Thymus (tissue), 11 donors: ENCODE results near the gene GOLGA7B. TPM values are rescaled to one million over a fixed set of nuclear protein-coding genes. Genes with fewer than 3 reads are reported as not detected.
"Not testable (repeated sequence)": the region's sequence is repeated elsewhere in the genome, so short reads cannot be mapped to it uniquely, and the experiment has no call there.

Experiments
- DNase-seq, 9 donors: peaks; one replicate each; pipeline ENCODE4 v3.0.0-alpha.2; 2013; ENCODE audit warnings: low spot score in 9 of 9, low read depth in 6 of 9, missing footprints in 1 of 9
- H3K27ac ChIP-seq, 2 donors: one replicate each; pipeline ENCODE4 v1.5.1; 2013; ENCODE audit warnings: control low read depth in 1 of 2, low read depth in 1 of 2, low read length in 1 of 2, mild to moderate bottlenecking in 1 of 2, moderate library complexity in 1 of 2
- H3K27me3 ChIP-seq, 2 donors: one replicate each; pipeline ENCODE4 v1.5.1; 2013; ENCODE audit warnings: low read length in 1 of 2; ENCODE audit not compliant: control insufficient read depth in 2 of 2, insufficient read depth in 1 of 2
- H3K36me3 ChIP-seq, 2 donors: one replicate each; pipeline ENCODE4 v1.5.1; 2013; ENCODE audit warnings: low read length in 1 of 2, mild to moderate bottlenecking in 1 of 2, moderate library complexity in 1 of 2; ENCODE audit not compliant: control insufficient read depth in 2 of 2, insufficient read depth in 2 of 2
- H3K4me1 ChIP-seq, 2 donors: one replicate each; pipeline ENCODE4 v1.5.1; 2013; ENCODE audit warnings: low read length in 2 of 2; ENCODE audit not compliant: control insufficient read depth in 2 of 2, insufficient read depth in 2 of 2
- H3K4me3 ChIP-seq, 2 donors: one replicate each; pipeline ENCODE4 v1.5.1; 2013; ENCODE audit warnings: low read length in 2 of 2, control low read depth in 1 of 2, mild to moderate bottlenecking in 1 of 2
- H3K9me3 ChIP-seq, 2 donors: one replicate each; pipeline ENCODE4 v1.5.1; 2013; ENCODE audit warnings: low read length in 1 of 2, mild to moderate bottlenecking in 1 of 2; ENCODE audit not compliant: control insufficient read depth in 2 of 2, insufficient read depth in 1 of 2
- WGBS: extraction: QIAGEN DNeasy Blood & Tissue Kit; methylation state at CpG from one replicate; pipeline ENCODE4 v1.1.7; 2013; 5-methylcytosine and 5-hydroxymethylcytosine counted together
- polyA plus RNA-seq: library from polyadenylated mRNA; stranded (reverse); fragments of 200-250 nt; gene quantifications from one replicate; pipeline ENCODE4 v1.2.3, GENCODE V29; 2013
- total RNA-seq: library from RNA; stranded (reverse); fragments of 120-200 nt; gene quantifications from one replicate; pipeline ENCODE4 v1.2.4, GENCODE V29; 2013
- donor health status: healthy.

The GOLGA7B gene
- total and polyA plus RNA-seq, 2 donors, result 0.52 to 0.96 TPM

DNA sequence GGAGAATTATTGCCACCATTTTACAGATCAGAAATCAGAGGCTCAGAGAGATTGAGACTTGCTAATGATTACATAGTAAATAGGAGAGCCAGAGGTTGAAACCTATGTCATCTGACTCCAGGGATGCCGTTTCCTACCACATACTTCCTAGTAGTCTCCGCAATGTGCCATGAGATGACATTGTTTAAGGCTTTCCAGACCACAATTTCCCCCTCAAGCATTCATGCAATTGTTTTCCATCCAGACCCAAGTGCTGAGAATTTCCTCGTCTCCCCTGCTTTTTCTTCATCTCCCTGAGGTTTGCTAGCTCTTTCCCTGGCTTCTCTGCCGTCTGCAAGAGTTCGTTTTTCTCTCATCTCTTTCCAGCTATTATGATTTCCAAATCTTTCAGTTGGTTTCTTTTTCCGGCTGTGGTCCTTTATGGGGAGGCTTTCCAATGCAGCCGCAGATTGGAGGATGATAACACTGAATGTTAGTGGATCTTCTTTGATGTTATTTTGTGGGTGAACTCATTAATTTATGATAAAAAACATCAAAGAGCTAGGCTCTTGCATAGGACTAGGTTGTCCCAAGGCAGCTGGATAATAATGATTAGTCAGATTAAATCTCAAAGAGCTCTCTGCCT, 6.9 kb upstream of the GOLGA7B start:
- WGBS, result 8% methylated on average over 7 of the region's 7 CpGs
- Histone ChIP-seq H3K4me3 (no peak overlapping the region), H3K27ac (no peak overlapping the region), H3K9me3 (no peaks in the 10 kb centered on the region), H3K4me1 (no peaks in the 10 kb centered on the region), H3K36me3 (no peaks in the 10 kb centered on the region), H3K27me3 (no peaks in the 10 kb centered on the region)
- DNase-seq, result no peak

DNA sequence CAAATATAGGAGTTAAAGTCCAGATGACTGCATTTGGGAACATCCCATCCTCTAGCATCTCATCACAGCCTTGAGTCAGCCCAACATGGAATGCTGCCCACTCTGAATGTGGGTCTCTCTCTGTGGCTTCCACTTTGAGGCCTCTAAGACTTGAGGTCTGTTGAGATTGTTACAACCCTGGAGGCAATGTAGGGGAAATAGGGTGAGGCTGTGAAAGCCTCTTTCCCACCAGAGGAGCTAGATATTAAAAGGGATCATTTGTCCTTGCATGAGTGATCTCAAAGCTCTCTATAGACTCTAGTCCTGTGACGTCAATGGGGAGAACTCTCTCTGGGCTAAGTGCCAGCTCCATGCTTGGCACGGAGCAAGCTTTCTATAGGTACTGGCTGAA, 6.4 kb upstream of the GOLGA7B start:
- DNase-seq, result no peak
- WGBS, result 53% methylated on average over 2 of the region's 2 CpGs
- Histone ChIP-seq H3K27me3 (no peaks in the 10 kb centered on the region), H3K4me3 (no peak overlapping the region), H3K27ac (no peak overlapping the region), H3K4me1 (no peaks in the 10 kb centered on the region), H3K36me3 (no peaks in the 10 kb centered on the region), H3K9me3 (no peaks in the 10 kb centered on the region)

DNA sequence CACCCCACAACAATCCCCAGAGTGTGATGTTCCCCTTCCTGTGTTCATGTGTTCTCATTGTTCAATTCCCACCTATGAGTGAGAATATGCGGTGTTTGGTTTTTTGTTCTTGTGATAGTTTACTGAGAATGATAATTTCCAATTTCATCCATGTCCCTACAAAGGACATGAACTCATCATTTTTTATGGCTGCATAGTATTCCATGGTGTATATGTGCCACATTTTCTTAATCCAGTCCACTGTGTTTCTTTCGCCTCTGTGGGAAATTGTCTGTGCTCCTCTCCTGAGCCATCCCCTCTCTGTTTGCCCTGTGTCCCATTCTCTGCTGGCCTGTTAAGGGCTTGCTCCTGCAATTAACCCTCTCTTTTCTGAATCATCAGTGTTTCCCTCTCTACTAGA, 5.7 kb upstream of the GOLGA7B start:
- H3K36me3 ChIP-seq, H3K4me3 ChIP-seq, DNase-seq, H3K9me3 ChIP-seq, H3K4me1 ChIP-seq, H3K27me3 ChIP-seq, H3K27ac ChIP-seq: not testable (repeated sequence)
- 95% methylated on average over 1 of the region's 2 CpGs for WGBS

DNA sequence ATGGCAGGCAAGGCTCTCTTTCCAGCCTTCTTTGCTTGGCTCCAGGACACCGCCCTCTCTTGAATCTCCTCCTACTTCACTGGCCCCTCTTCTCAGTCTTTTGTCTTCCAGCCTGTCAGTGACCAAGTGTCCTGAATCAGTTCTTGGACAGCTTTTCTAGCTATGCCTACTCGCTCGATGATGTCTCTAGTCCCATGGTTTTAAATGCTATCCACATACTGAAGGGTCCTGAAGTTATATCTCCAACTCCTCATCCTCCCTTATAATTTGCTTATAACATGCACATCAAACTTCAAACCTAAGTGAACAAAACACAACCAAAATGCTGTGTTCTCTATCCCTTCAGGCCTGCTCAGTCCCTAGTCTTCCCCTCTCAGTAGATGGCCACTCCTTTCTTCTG, 5.0 kb upstream of the GOLGA7B start:
- Histone ChIP-seq H3K27ac (no peak overlapping the region), H3K36me3 (no peaks in the 10 kb centered on the region), H3K4me1 (peaks cover 0 to 6% of the 10 kb centered on the region in 2 donors), H3K9me3 (no peaks in the 10 kb centered on the region), H3K27me3 (peaks cover 0 to 11% of the 10 kb centered on the region in 2 donors), H3K4me3 (no peak overlapping the region)
- no peak for DNase-seq
- 97% methylated on average over 3 of the region's 3 CpGs for WGBS

DNA sequence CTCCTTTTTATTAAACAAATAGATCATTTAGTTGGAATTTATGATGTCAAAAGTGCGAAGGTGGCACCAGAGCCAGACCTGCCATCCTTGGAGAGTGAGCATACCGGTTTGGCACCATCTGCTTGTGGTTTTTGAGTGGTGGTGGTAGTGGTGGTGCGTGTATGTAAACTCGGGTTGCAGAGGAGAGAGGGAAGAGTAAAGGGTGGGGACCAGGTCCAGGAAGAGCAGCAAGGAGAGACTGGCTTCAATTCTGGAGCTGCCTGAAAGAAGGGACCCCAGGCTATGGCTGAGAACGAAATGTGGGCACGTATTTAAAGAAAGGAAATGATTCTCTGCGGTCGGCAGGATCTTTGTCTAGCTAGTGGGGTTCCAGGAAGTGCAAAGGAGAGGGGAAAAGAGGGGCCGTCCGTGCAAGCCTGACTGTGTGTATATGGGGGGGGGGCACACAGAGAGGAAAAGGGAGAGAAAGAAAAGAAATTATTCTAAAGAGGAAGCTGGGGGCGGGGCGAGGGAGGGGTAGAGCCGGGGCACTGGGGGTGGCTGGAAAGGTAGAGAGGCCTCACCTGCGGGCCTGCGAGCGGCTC, 448 bp upstream of the GOLGA7B start:
- Histone ChIP-seq H3K27me3 (peaks cover 3 to 45% of the 10 kb centered on the region in 2 donors), H3K4me1 (peaks cover 2 to 23% of the 10 kb centered on the region in 2 donors), H3K36me3 (no peaks in the 10 kb centered on the region), H3K27ac (no peak overlapping the region), H3K9me3 (no peaks in the 10 kb centered on the region), H3K4me3 (peak overlapping the region; percentile 48 to 61)
- 4% methylated on average over 16 of the region's 16 CpGs for WGBS
- DNase-seq, result peak in 3 of 9 donors; percentile 13 to 60 (median 24)

DNA sequence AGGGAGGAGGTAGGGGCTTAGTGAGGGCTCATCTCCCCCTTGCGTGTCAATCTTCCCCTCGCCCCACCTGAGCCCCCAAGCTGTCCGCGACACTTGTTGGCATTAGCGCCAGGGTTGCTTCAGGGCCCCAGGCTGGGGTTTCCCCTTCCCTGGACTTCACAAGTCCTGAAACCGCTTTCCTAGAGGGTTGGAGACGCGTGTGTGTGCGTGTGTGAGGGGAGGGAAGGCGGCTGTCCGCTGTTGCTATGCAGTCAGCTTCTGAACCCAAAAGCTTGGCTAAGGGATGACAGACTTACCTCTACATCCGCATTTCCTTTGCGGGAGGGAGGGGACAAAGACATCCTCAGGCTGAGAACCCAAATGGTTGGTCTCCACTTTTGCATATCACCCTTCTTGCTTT, 803 bp downstream of the GOLGA7B start:
- DNase-seq, result peak in 2 of 9 donors; percentile 6 to 27
- peaks cover 2 to 23% of the 10 kb centered on the region in 2 donors for H3K4me1 ChIP-seq
- H3K4me3 ChIP-seq, result peak overlapping the region; percentile 10 to 61
- no peaks in the 10 kb centered on the region for H3K9me3 ChIP-seq
- 30% methylated on average over 13 of the region's 13 CpGs for WGBS
- no peak overlapping the region for H3K27ac ChIP-seq
- peaks cover 3 to 46% of the 10 kb centered on the region in 2 donors for H3K27me3 ChIP-seq
- no peaks in the 10 kb centered on the region for H3K36me3 ChIP-seq

DNA sequence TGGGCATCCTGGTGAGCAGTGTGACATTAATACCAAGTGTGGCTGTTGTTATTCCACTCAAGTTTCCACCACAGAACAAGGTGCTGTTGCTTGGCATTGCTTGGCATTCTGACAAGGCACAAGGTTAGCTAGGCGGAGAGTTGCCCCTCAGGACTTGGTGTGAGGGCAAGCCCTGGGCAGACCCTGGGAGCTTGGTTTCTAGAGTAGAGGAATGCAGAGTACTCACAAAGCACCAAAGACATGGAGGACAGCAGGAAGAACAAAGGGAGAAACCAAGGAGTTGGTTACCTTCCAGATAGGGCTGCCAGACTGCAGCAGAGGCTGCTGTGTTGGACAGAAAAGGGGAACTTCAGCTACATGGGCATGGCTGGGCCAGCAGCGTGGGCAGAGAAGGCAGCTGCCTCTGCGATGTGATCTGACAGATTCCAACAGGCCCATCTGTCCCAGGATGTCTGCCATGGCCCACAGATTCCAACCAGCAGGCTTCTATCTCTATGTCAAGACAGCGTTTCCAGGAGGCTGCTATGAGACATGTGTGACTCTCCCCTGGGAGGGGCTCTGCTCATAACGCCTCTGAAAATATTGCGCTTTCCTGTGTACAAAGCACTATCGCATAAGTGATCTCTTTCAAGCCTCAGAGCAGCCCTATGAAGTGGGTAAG, 1.8 kb downstream of the GOLGA7B start:
- Histone ChIP-seq H3K27me3 (peaks cover 3 to 46% of the 10 kb centered on the region in 2 donors), H3K36me3 (no peaks in the 10 kb centered on the region), H3K27ac (no peak overlapping the region), H3K4me3 (no peak overlapping the region), H3K9me3 (no peaks in the 10 kb centered on the region), H3K4me1 (peaks cover 2 to 23% of the 10 kb centered on the region in 2 donors)
- 58% methylated on average over 7 of the region's 7 CpGs for WGBS
- DNase-seq, result peak in 2 of 9 donors; percentile 28 to 49

DNA sequence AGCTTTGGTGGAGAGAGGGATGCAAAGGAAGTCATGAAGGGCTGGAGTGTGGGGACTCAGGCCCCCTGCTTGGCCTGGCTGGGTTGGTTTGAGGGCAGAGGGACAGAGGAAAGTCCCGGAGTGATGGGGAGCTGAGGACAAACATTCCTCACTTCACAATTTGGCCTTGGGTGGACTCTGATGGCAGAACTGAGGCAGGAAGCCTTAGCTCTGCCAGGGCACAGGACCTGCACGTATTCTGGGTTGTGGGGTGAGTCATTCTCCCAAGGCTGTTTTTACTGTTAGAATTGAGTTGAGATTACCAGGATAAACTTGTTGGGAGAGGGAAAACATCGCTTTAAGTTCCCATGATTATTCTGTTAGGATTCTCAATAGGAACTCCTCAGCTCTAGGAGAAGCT, 2.6 kb downstream of the GOLGA7B start:
- Histone ChIP-seq H3K9me3 (no peaks in the 10 kb centered on the region), H3K27ac (no peak overlapping the region), H3K27me3 (peaks cover 3 to 46% of the 10 kb centered on the region in 2 donors), H3K4me1 (peaks cover 2 to 23% of the 10 kb centered on the region in 2 donors), H3K36me3 (no peaks in the 10 kb centered on the region), H3K4me3 (no peak overlapping the region)
- 65% methylated on average over 3 of the region's 3 CpGs for WGBS
- DNase-seq, result no peak

DNA sequence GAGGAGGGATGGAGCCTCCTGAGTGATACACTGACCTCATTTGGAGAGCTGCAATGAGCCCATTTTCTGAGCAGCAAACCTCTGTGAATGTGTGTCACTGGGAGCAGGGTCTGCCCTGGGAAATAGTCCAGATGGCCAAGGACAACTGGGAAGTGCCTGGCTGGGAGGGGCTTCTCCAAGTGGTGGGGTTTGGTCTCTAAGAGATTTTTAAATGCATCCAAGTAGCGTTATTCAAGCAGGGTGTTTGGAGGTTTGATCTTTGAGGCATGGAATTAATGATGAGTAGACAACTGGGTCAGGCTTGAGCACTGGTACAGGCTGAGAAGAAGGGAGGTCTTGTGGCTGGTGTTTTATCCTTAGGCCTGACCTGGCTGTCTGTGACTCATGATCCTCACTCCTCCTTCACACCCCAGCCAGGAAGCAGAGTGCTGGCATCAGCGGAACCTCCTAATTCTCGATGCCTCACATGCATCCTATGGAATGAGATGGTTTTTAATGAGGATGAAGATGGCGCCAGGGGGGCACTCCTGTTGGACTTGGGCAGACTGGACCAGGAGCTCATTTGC, 3.3 kb downstream of the GOLGA7B start:
- Histone ChIP-seq H3K27me3 (peaks cover 3 to 46% of the 10 kb centered on the region in 2 donors), H3K36me3 (no peaks in the 10 kb centered on the region), H3K27ac (no peak overlapping the region), H3K4me1 (peaks cover 2 to 23% of the 10 kb centered on the region in 2 donors), H3K9me3 (no peaks in the 10 kb centered on the region), H3K4me3 (no peak overlapping the region)
- WGBS, result 93% methylated on average over 4 of the region's 4 CpGs
- no peak for DNase-seq
